Heart left ventricle (tissue), 16 donors: ENCODE results near the gene STXBP5. TPM values are rescaled to one million over a fixed set of nuclear protein-coding genes. Genes with fewer than 3 reads are reported as not detected.

Source experiments
- ATAC-seq, 4 donors: fragments of 200-7000 bp; cut with Tn5 transposase; one replicate each; pipeline ENCODE4 v1.9.1; 2020 to 2022; ENCODE audit warnings: moderate library complexity in 4 of 4, mild to moderate bottlenecking in 3 of 4, moderate number of reproducible peaks in 1 of 4
- DNase-seq, 5 donors: peaks; one replicate each; pipeline ENCODE4 v3.0.0-alpha.2; 2020
- H3K27ac ChIP-seq, 12 donors: fragments of 200-600 bp; sonication (generic) in 4 of 12; one replicate each; pipeline versions ENCODE4 v1.5.0 to v1.8.0; 2016 to 2022; ENCODE audit warnings: mild to moderate bottlenecking in 2 of 12
- H3K27me3 ChIP-seq, 9 donors: fragments of 200-600 bp; sonication (generic) in 2 of 9; one replicate each; pipeline versions ENCODE4 v1.5.1 to v1.8.0; 2016 to 2022; ENCODE audit warnings: mild to moderate bottlenecking in 3 of 9
- H3K36me3 ChIP-seq, 9 donors: fragments of 200-600 bp; sonication (generic) in 2 of 9; one replicate each; pipeline versions ENCODE4 v1.5.0 to v1.8.0; 2018 to 2022; ENCODE audit warnings: mild to moderate bottlenecking in 2 of 9
- H3K4me1 ChIP-seq, 12 donors: fragments of 200-600 bp; sonication (generic) in 4 of 12; one replicate each; pipeline versions ENCODE4 v1.5.0 to v1.8.0; 2016 to 2022; ENCODE audit warnings: mild to moderate bottlenecking in 3 of 12
- H3K4me3 ChIP-seq, 12 donors: fragments of 200-600 bp; sonication (generic) in 4 of 12; one replicate each; pipeline versions ENCODE4 v1.5.0 to v1.8.0; 2017 to 2022; ENCODE audit warnings: mild to moderate bottlenecking in 9 of 12, moderate library complexity in 4 of 12
- H3K9me3 ChIP-seq, 12 donors: fragments of 200-600 bp; sonication (generic) in 4 of 12; one replicate each; pipeline versions ENCODE4 v1.5.0 to v1.8.0; 2016 to 2022; ENCODE audit warnings: mild to moderate bottlenecking in 1 of 12
- CTCF ChIP-seq, 12 donors: fragments of 200-600 bp; sonication (generic) in 4 of 12; IDR thresholded peaks; one replicate each; pipeline versions ENCODE4 v1.5.0 to v1.8.0; 2018 to 2022; ENCODE audit warnings: antibody characterized with exemption in 12 of 12, mild to moderate bottlenecking in 5 of 12
- POLR2A ChIP-seq, 2 donors: fragments of 450-650 bp; IDR thresholded peaks; one replicate each; pipeline ENCODE4 v1.6.1; 2017; ENCODE audit warnings: antibody characterized with exemption in 2 of 2, mild to moderate bottlenecking in 2 of 2, moderate library complexity in 2 of 2
- WGBS, 4 donors: extraction: QIAGEN DNeasy Blood & Tissue Kit in 2 of 4; methylation state at CpG; one replicate each; pipeline versions ENCODE4 v1.1.5 to v1.1.7; 2013 to 2018; 5-methylcytosine and 5-hydroxymethylcytosine counted together
- intact Hi-C, 10 donors: fragments of 100-400 bp; cut with DNase I; formaldehyde crosslinking; loops; one replicate each; pipeline versions ENCODE4 v1.11.1 to v1.14.2; 2022
- polyA plus RNA-seq, 2 donors: library from polyadenylated mRNA; stranded (reverse); fragments of 200-250 nt; gene quantifications; one replicate each; pipeline ENCODE4 v1.2.3, GENCODE V29; 2013
- total RNA-seq, 9 donors: library from RNA; depleted of rRNA in 2 of 9; stranded (reverse); fragments of >200 nt in 2 of 9; fragmentation: NEBNext Ultra II Directional in 3 of 9; extraction: Animal tissue kit (Norgen Biotek cat#: 25700) in 3 of 9; gene quantifications; one replicate each; pipeline versions ENCODE4 v1.1.0 to v1.2.4, GENCODE V29; 2016 to 2023
- donor health status: ischemic (EF 13 %, LVEDD 7.1; RV severe dilation, severe dysfunction).
- donor health status: healthy with polysubstance abuse.
- donor health status: DM: no; HTN: yes; CAD: no.
- donor health status: DM: no; HTN: no; CAD: no.
- donor health status: ischemic (EF 25% LVEDD 6.9; RV normal size, moderate dysfunction).
- donor health status: ischemic (EF 25% LVEDD 5.7; RV mildly dilated, moderate dysfunction).
- donor health status: healthy.
- donor health status: DM: yes; HTN: yes; CAD: no.
- donor health status: ischemic (EF 35%, LVEDD 5.7; RV mildly dilated, moderate dysfunction).
- donor health status: nonischemic (EF 11% LVEDD 7.7; RV severe dilation, severe dysfunction).
- donor health status: DM: yes; HTN: yes; CAD: no.
- donor health status: PGD.
- donor health status: ischemic (EF 29% LVEDD 5.4; RV normal size, mild dysfunction).
- donor health status: nonischemic (EF 23%, LVEDD 6.1; RV moderate dilation, normal function).

STXBP5 gene
- total and polyA plus RNA-seq, 11 donors, result 5.7 to 20.0 (median 14.1) TPM

- H3K36me3 ChIP-seq, result no peaks in the 10 kb centered on the region
- DNase-seq, result no peak
- peaks cover 0 to 8% (median 0%) of the 10 kb centered on the region in 12 donors for H3K9me3 ChIP-seq
- no peak for TF ChIP-seq POLR2A (IDR thresholded peaks at IDR 0.05)
- no peak for TF ChIP-seq CTCF (IDR thresholded peaks at IDR 0.05)
- H3K27ac ChIP-seq, result no peak overlapping the region
- H3K4me1 ChIP-seq, result no peaks in the 10 kb centered on the region
- intact Hi-C loops, result no loop called here
- H3K27me3 ChIP-seq, result no peaks in the 10 kb centered on the region
- no peak for ATAC-seq
- WGBS, 4 donors, result 58 to 76% (median 67%) methylated on average over 3 of the region's 3 CpGs
- no peak overlapping the region for H3K4me3 ChIP-seq
These were observed 225.6 kb downstream of the STXBP5 start for GRCh38 chr6:147429794-147430193.

GRCh38 chr6:147430811-147431210 lies 226.6 kb downstream of the STXBP5 start:
- Histone ChIP-seq H3K36me3 (no peaks in the 10 kb centered on the region), H3K27ac (no peak overlapping the region), H3K4me1 (peaks cover 0 to 2% (median 0%) of the 10 kb centered on the region in 12 donors), H3K4me3 (no peak overlapping the region), H3K27me3 (no peaks in the 10 kb centered on the region), H3K9me3 (peaks cover 0 to 4% (median 0%) of the 10 kb centered on the region in 12 donors)
- ATAC-seq, result no peak
- TF ChIP-seq POLR2A (IDR thresholded peaks at IDR 0.05) (no peak), CTCF (IDR thresholded peaks at IDR 0.05) (no peak)
- 72 to 86% (median 78%) methylated on average over 2 of the region's 2 CpGs for WGBS, 4 donors
- DNase-seq, result no peak
- intact Hi-C loops, result no loop called here

GRCh38 chr6:147434076-147434475 lies 229.9 kb downstream of the STXBP5 start:
- WGBS, 4 donors, result 77 to 81% (median 79%) methylated on average over 4 of the region's 4 CpGs

GRCh38 chr6:147434516-147434915 lies 230.3 kb downstream of the STXBP5 start:
- intact Hi-C loops, result no loop called here
- 38 to 57% (median 40%) methylated on average over 4 of the region's 4 CpGs for WGBS, 4 donors
- no peak for ATAC-seq
- Histone ChIP-seq H3K36me3 (no peaks in the 10 kb centered on the region), H3K27me3 (no peaks in the 10 kb centered on the region), H3K4me3 (no peak overlapping the region), H3K4me1 (peaks cover 0 to 2% (median 0%) of the 10 kb centered on the region in 12 donors), H3K27ac (no peak overlapping the region), H3K9me3 (no peaks in the 10 kb centered on the region)
- no peak for DNase-seq
- no peak for TF ChIP-seq CTCF (IDR thresholded peaks at IDR 0.05)

More at GRCh38 chr6:147434076-147434475, 229.9 kb downstream of the STXBP5 start:
- intact Hi-C loops, result no loop called here
- Histone ChIP-seq H3K4me1 (peaks cover 0 to 2% (median 0%) of the 10 kb centered on the region in 12 donors), H3K27ac (no peak overlapping the region), H3K36me3 (no peaks in the 10 kb centered on the region), H3K9me3 (no peaks in the 10 kb centered on the region), H3K4me3 (no peak overlapping the region), H3K27me3 (no peaks in the 10 kb centered on the region)
- no peak for ATAC-seq
- DNase-seq, result no peak
- no peak for TF ChIP-seq CTCF (IDR thresholded peaks at IDR 0.05)
- TF ChIP-seq POLR2A (IDR thresholded peaks at IDR 0.05), result no peak
